WERI-Rb-1 (cell line): Measurements from ENCODE around the gene PTPN6.
A peak's percentile ranks its signal among the peaks of the same experiment; 100 is the strongest.

Experiments
- DNase-seq: peaks from one replicate; pipeline ENCODE4 v3.0.0-alpha.2; 2020
- H3K27ac ChIP-seq: fragments of 250-450 bp; sonication (Bioruptor Pico); 2 replicates; pipeline ENCODE4 v1.5.1; 2020; ENCODE audit warnings: mild to moderate bottlenecking, moderate library complexity
- H3K27me3 ChIP-seq: fragments of 250-450 bp; sonication (Bioruptor Pico); 2 replicates; pipeline ENCODE4 v1.5.1; 2021; ENCODE audit warnings: mild to moderate bottlenecking, low read depth, moderate library complexity; ENCODE audit not compliant: insufficient read depth, severe bottlenecking
- H3K36me3 ChIP-seq: fragments of 250-450 bp; sonication (Bioruptor Pico); 2 replicates; pipeline ENCODE4 v1.5.1; 2020; ENCODE audit warnings: mild to moderate bottlenecking, moderate library complexity
- H3K4me3 ChIP-seq: 2 replicates; pipeline ENCODE4 v1.5.1; 2011; ENCODE audit warnings: low read depth, mild to moderate bottlenecking, control low read depth, low read length
- H3K9me3 ChIP-seq: fragments of 250-450 bp; sonication (Bioruptor Pico); 2 replicates; pipeline ENCODE4 v1.5.1; 2021; ENCODE audit warnings: mild to moderate bottlenecking, moderate library complexity; ENCODE audit not compliant: severe bottlenecking
- CTCF ChIP-seq: IDR thresholded peaks from 2 replicates; pipeline ENCODE4 v1.5.1; 2011; ENCODE audit warnings: low read depth, mild to moderate bottlenecking, control low read depth, inconsistent platforms, low read length

PTPN6 gene

GRCh38 chr12:6964605-6965025, 13.5 kb downstream of the PTPN6 start:
- H3K27me3 ChIP-seq, result no peaks in the 10 kb centered on the region
- H3K9me3 ChIP-seq, result no peaks in the 10 kb centered on the region
- H3K36me3 ChIP-seq, result peaks cover 56% of the 10 kb centered on the region
- DNase-seq, result no peak
- H3K27ac ChIP-seq, result peak overlapping the region; percentile 76
- H3K4me3 ChIP-seq, result no peak overlapping the region
- no peak for TF ChIP-seq CTCF

GRCh38 chr12:6965026-6965661, 14.0 kb downstream of the PTPN6 start:
- Histone ChIP-seq H3K9me3 (no peaks in the 10 kb centered on the region), H3K27me3 (no peaks in the 10 kb centered on the region), H3K4me3 (no peak overlapping the region), H3K36me3 (peaks cover 56% of the 10 kb centered on the region), H3K27ac (peak overlapping the region; percentile 76)
- peak; percentile 89 for DNase-seq
- TF ChIP-seq CTCF, result peak; percentile 91

- no peak overlapping the region for H3K27ac ChIP-seq
- DNase-seq, result no peak
Observed at GRCh38 chr12:6965714-6966113, 14.6 kb downstream of the PTPN6 start.

GRCh38 chr12:6966351-6966750, 15.2 kb downstream of the PTPN6 start:
- peaks cover 56% of the 10 kb centered on the region for H3K36me3 ChIP-seq

More at GRCh38 chr12:6965714-6966113, 14.6 kb downstream of the PTPN6 start:
- Histone ChIP-seq H3K4me3 (no peak overlapping the region), H3K9me3 (no peaks in the 10 kb centered on the region), H3K27me3 (no peaks in the 10 kb centered on the region), H3K36me3 (peaks cover 56% of the 10 kb centered on the region)
- no peak for TF ChIP-seq CTCF

GRCh38 chr12:6967651-6968100, 16.5 kb downstream of the PTPN6 start:
- Histone ChIP-seq H3K9me3 (no peaks in the 10 kb centered on the region), H3K27me3 (no peaks in the 10 kb centered on the region), H3K27ac (no peak overlapping the region), H3K36me3 (peaks cover 60% of the 10 kb centered on the region), H3K4me3 (no peak overlapping the region)
- no peak for DNase-seq
- no peak for TF ChIP-seq CTCF

More at GRCh38 chr12:6966351-6966750, 15.2 kb downstream of the PTPN6 start:
- Histone ChIP-seq H3K9me3 (no peaks in the 10 kb centered on the region), H3K4me3 (no peak overlapping the region), H3K27me3 (no peaks in the 10 kb centered on the region), H3K27ac (no peak overlapping the region)
- DNase-seq, result no peak
- TF ChIP-seq CTCF, result no peak

- Histone ChIP-seq H3K4me3 (no peak overlapping the region), H3K27me3 (no peaks in the 10 kb centered on the region), H3K27ac (no peak overlapping the region), H3K36me3 (peaks cover 60% of the 10 kb centered on the region), H3K9me3 (no peaks in the 10 kb centered on the region)
- DNase-seq, result no peak
- TF ChIP-seq CTCF, result no peak
Observed at GRCh38 chr12:6968426-6968825, 17.3 kb downstream of the PTPN6 start.
